Superior temporal gyrus (tissue), 1 donor: ENCODE measurements around the gene CGB3.
"Not testable (repeated sequence)": the region's sequence is repeated elsewhere in the genome, so short reads cannot be mapped to it uniquely, and the experiment has no call there.

Experiments used
- DNase-seq: peaks from one replicate; pipeline ENCODE4 v3.0.0-alpha.2; 2016; ENCODE audit errors: extremely low spot score

Gene CGB3

DNA sequence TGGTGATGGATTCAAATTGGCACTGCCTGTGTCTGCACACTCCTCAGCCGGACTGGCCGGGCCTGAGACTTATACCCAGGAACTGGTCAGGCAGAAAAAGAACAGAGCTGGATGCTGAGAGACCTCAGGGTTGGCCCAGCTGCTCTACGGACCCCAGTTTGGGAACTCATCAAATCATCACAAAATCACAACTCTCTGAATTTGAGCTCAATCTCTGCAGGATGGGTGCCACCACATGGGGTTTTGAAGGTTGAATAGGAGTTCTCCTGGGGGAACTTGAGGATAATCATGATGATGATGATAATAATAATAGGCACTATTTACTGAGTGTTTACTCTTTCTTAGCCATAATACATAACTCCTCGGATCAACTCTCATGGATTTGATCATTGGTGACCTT, 18.5 kb upstream of the CGB3 start:
- DNase-seq = not testable (repeated sequence)

DNA sequence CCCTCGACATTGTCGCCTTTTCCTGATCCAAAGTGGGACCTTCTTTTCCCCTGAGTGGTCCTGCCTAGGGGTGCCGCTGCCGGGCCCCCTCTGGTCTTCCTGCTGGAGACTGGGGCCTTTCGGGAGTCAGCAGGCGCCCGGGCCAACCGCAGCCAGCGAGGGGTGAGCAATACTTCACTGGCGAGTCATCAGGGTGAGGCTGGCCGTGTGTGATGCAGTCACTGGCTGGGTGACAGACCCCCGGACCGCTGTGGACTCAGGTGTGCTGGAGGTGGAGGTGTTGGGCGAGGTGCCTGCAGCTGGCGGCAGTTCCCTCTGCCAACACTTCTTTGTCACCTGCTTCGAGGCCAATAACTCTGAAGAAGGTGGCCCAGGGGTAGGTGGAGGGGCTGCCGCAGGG, 18.0 kb upstream of the CGB3 start:
- DNase-seq = no peak

GRCh38 chr19:49039736-49040135, 15.6 kb upstream of the CGB3 start:
- DNase-seq = not testable (repeated sequence)

GRCh38 chr19:49038557-49039276, 14.6 kb upstream of the CGB3 start:
- not testable (repeated sequence) for DNase-seq

DNA sequence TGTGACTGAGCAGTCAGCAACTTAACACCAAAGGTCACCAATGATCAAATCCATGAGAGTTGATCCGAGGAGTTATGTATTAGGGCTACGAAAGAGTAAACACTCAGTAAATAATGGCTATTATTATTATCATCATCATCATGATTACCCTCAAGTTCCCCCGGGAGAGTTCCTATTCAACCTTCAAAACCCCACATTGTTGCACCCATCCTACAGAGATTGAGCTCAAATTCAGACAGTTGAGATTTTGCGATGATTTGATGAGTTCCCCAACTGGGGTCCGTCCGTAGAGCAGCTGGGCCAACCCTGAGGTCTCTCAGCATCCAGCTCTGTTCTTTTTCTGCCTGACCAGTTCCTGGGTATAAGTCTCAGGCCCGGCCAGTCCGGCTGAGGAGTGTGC, 14.0 kb upstream of the CGB3 start:
- not testable (repeated sequence) for DNase-seq

GRCh38 chr19:49036815-49037214, 12.7 kb upstream of the CGB3 start, which contains the start of gene CGB1:
Gene CGB1, minus strand, starts transcription at chr19:49036895. Its CDS starts 184 bp downstream, at chr19:49036711.
- not testable (repeated sequence) for DNase-seq

- DNase-seq = not testable (repeated sequence)
Measured at GRCh38 chr19:49031642-49032301, 7.6 kb upstream of the CGB3 start, which contains the start of gene CGB2. Gene CGB2, plus strand, starts transcription at chr19:49031890. Its CDS starts 206 bp downstream, at chr19:49032096.

DNA sequence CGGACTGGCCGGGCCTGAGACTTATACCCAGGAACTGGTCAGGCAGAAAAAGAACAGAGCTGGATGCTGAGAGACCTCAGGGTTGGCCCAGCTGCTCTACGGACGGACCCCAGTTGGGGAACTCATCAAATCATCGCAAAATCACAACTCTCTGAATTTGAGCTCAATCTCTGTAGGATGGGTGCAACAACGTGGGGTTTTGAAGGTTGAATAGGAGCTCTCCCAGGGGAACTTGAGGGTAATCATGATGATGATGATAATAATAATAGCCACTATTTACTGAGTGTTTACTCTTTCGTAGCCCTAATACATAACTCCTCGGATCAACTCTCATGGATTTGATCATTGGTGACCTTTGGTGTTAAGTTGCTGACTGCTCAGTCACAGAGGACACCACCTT, 6.2 kb upstream of the CGB3 start:
- DNase-seq = not testable (repeated sequence)

- not testable (repeated sequence) for DNase-seq
Measured at GRCh38 chr19:49029749-49030148, 5.6 kb upstream of the CGB3 start.

DNA sequence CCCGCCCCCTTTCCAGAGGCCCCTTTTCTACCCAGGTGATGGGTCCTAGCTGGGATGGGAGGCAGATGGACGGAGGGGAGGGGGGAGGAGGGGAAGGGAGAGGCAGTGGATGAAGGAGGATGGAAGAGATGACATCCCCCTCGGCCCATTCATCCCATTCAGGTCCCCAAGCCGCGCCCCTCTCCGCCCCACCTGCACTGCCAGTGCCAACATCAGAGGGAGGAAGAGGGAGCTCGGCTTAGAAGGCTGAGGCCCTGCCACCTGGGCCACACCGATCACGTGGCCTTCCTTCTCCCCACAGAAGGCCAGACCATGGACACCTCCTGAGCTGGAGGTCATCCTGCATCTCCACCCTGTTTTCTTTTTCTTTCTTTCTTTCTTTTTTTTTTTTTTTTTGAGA, 4.6 kb upstream of the CGB3 start:
- DNase-seq = not testable (repeated sequence)

DNA sequence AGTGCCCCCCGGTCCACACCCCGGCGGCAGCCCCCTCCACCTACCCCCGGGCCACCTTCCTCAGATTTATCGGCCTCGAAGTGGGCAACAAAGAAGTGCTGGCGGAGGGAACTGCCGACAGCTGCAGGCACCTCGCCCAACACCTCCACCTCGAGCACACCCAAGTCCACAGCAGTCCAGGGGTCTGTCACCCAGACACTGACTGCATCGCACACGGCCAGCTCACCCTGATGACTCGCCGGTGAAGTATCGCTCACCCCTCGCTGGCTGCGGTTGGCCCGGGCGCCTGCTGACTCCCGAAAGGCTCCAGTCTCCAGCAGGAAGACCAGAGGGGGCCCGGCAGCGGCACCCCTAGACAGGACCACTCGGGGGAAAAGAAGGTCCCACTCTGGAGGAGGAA, 1.5 kb upstream of the CGB3 start:
- DNase-seq = not testable (repeated sequence)

- not testable (repeated sequence) for DNase-seq
Measured at GRCh38 chr19:49025088-49025487, 955 bp upstream of the CGB3 start.

GRCh38 chr19:49022116-49022515, 2.0 kb downstream of the CGB3 start:
- no peak for DNase-seq

DNA sequence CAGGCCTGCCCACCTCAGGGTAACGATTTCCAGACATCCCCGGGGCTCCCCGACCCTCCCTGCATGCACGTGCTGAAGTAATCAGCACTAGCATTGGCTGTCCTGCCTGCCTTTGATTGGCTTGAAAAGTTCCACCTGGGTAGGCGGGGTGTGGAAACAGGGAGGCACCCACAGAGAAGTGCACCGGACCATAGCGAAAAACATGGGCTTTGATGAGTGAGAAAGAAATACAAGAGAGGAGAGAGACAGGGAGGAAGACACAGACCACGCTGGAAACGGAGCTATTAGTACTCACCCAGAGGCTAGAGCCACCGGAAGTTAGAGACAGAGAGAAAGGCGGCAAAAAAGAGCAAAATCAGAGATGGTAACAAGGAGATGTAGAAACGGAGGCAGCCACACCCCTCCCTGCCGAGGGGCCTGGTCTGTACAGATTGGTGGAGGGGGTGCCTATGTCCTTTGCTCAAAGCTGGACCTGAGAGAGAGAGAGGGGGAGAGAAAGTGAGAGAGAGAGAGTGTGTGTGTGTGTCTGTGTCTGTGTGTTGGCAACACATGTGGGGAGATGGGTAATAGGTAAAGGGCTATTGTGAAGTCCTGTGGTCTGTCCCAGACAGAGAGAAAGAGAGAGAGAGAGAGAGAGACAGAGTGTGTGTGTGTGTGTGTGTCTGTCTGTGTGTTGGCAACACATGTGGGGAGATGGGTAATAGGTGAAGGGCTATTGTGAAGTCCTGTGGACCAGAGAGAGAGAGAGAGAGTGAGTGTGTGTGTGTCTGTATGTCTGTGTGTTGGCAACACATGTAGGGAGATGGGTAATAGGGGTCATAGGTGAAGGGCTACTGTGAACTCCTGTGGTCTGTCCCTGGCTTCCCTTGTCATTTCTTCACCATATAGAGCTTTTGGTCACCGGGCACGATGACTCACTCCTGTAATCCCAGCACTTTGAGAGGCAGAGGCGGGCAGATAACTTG, 2.9 kb downstream of the CGB3 start:
- DNase-seq = no peak

DNA sequence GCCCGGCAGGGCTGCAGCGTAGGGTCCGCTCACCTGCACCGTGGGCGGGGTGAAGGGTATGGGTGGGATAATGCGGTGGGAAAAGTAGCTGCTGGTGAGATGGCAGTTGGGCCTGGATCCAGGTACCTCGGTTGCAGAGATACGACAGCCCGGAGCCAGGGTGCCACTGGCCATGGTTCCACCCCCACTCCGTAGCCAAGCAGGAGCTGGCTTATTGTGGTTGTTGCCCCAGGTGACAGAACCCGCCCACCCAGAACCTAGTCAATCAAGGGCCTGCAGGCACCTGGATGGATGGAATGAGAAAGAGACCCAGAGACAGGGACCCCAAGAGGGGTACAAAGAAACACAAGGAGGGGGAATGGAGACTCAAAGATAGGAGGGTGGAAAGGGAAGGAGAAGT, 3.8 kb downstream of the CGB3 start:
- DNase-seq = no peak

DNA sequence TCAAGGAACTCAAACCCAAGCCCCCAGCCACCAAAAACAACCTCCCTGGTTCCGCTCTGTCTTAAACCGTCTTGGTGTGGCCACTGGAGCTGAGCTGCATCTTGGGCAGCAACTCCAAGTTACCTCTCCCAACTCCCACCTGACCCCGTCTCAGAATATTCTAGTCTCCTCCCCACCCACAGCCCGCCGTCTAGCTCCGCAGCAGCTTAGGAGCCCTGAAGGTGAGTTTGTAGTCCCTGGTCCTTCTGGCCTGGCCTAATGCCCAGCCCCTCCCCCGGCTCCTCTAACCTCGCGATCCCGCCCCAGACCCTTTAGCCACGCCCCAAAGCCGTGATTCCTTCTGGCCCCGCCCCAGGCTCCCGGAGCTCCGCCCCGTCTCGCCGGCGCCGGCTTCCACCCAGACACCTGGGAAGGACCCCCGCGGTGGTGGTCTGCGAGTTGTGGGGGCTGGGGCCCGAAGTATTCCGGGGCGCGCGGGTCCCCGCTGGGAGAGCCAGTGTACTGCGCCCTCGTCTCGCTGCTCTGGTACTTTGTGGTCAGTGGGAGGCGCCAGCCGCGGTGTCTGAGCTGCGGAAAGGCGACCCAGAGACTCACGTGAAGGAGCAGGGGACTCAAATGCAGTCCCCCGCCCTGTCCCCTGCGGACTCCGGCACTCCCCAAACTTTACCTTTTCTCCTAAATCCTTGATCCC, 4.7 kb downstream of the CGB3 start:
- DNase-seq = no peak

DNA sequence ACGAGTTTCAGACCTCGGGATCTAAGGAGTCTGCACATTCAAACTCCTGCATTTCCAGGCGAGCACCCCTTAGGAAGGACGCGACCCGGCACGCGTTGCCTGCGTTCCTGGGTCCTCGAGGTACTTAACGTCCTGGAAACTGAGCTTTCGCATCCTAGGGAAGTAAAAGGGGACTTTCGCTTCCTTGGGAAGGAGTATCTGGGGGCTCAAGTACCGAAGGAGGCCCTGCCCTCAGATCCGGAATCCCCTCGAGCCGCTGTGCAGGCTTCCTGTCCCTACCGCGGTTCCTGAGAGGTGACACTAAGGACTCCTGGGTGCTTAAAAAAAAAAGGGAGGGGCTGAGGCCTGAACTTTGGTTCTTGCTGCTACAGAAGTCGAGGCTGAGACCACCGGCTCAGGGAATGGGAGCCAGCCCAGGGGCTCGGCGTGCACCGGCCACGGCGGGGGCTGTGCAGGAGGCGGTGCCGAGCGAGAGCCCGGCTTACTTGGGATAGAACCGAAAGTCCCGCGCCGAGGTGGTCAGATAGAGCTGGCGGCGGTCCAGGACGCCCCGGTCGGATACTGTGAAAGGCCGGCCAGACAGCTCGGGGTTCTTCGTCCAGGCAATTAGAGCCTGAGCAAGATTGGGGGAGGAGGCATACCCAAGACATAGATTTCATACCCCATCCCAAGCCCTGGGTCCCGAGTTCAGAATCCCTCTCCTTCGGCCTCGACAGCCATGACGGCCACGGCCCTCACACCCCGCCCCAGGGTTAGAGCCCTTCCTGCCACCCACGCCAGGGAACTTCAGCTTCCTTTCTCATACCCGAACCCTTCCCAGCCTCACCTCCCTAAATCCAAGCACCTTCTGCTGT, 5.5 kb downstream of the CGB3 start:
- DNase-seq = not testable (repeated sequence)

DNA sequence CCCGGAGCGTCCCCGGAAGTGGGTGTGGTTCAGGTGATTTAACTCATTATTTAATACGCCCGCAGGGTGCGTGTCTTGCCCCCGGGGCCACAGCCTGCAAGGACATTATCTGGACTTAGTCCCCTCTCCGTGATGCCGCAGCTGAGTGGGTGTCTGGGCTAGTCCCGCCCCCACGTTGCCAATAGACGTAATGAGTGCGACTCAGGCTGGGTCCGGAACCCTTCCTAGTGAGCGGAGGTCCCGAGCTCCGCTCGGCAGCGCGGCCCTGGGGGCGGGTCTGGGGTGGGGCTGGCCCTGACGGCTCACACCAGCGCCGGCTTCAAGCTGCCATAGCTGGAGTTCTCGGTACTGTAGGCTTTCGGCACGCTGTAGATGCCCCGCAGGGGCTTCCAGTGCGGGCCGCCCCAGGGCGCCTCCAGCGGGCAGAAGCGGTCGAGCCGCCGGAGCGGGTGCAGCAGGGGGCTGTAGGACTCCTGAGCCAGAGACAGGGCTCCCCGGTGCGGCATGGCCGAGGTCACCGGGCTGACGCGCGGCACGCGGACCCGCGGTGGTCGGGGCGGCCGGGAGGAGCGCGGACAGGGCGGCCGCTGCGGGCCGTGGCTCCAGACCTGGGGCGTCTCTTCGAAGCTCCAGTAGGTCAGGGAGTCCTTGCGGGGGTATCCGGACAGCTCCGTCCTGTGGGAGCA, 6.3 kb downstream of the CGB3 start:
- DNase-seq = no peak

GRCh38 chr19:49017041-49017665, 7.0 kb downstream of the CGB3 start, which contains the start of gene LHB:
Gene LHB, minus strand, starts transcription at chr19:49017091. Its CDS starts 10 bp downstream, at chr19:49017081.
- DNase-seq = no peak
